Measurements from ENCODE around the gene LMBR1. TPM values are rescaled to one million over a fixed set of nuclear protein-coding genes. Genes with fewer than 3 reads are reported as not detected.

Gene LMBR1
- total and polyA plus RNA-seq, 2 of the 4 experiments (the other 2 are of a cell fraction), result 11.9 to 19.9 TPM

DNA sequence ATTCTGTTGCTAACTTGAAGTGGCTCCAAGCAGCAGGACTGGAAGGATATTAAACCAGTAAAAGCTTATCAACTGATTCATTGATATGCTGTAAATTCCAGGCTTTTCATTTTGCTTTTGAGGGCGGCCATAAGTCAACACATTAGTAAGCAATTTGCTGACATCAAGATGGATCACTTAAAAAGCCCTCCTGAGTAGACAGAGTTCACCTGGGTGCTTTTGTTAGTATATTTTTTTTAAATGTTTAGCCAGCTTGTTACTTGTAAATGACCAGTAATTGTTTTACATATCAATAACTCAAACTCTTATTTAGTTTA, 225.9 kb downstream of the LMBR1 start:
- no TSS peak for BruUV-seq (replicated peaks)
- no peak overlapping the region for H3K18ac ChIP-seq (ENCODE audit: low read depth, low read length)
- DNase-seq (no peak), ATAC-seq (ENCODE audit: low read depth) (no peak)
- POLR2A ChIA-PET (ENCODE audit: unreplicated experiment), result no interaction called here
- no peak overlapping the region for H4K5ac ChIP-seq (ENCODE audit: low read depth, low read length)
- WGBS, 2 experiments (ENCODE audit: extremely low coverage in 2 of 2, insufficient read length in 1 of 2), result no CpG with 5 or more reads among the region's 1 CpG
- H3K79me1 ChIP-seq (ENCODE audit: low read depth in 1 of 2, low read length in 2 of 2), result no peaks in the 10 kb centered on the region
- no peak overlapping the region for H3K4me3 ChIP-seq (ENCODE audit: insufficient read depth, low read depth, low read length)
- H2BK20ac ChIP-seq (ENCODE audit: low read depth, low read length), result no peak overlapping the region
- no peaks in the 10 kb centered on the region for H3K9me3 ChIP-seq (ENCODE audit: control insufficient read depth, insufficient read depth, low read length)
- H3K4me1 ChIP-seq (ENCODE audit: control insufficient read depth, insufficient read depth, low read length), result 0 out of 2 replicates have a peak, but pooled peaks cover 1% of the 10 kb centered on the region
- dilution Hi-C loops (cut with HindIII; ENCODE audit: low sequenced_read_pairs, unreplicated experiment) (no loop called here), in situ Hi-C loops (cut with MboI; ENCODE audit: low sequenced_read_pairs) (no loop called here), intact Hi-C loops (cut with micrococcal nuclease) (no loop called here)
- CTCF ChIA-PET, result no interaction called here
- H2BK120ac ChIP-seq (ENCODE audit: low read depth, low read length), result no peak overlapping the region
- H3K14ac ChIP-seq (replicated peaks; ENCODE audit: low read depth, low read length), result no peak overlapping the region
- no peaks in the 10 kb centered on the region; the same call in 1 of the 2 replicates for H3K9me1 ChIP-seq (ENCODE audit: insufficient read depth, low read length)
- H3K4ac ChIP-seq (ENCODE audit: low read depth, low read length), result no peak overlapping the region
- no peak overlapping the region for H2AK9ac ChIP-seq (replicated peaks; ENCODE audit: low read depth, low read length, poor library complexity)
- no peak overlapping the region for H3K9ac ChIP-seq (ENCODE audit: low read depth, low read length)
- no peak overlapping the region for H2AK5ac ChIP-seq (ENCODE audit: low read depth, low read length)
- no peak overlapping the region for H2AFZ ChIP-seq (replicated peaks; ENCODE audit: low read length, poor library complexity)
- no peak overlapping the region for H2BK15ac ChIP-seq (ENCODE audit: low read depth, low read length)
- H3K23ac ChIP-seq (ENCODE audit: low read depth, low read length), result no peak overlapping the region
- H4K8ac ChIP-seq (ENCODE audit: low read depth in 2 of 2, low read length in 2 of 2), result no peak overlapping the region
- TF ChIP-seq CEBPB (IDR thresholded peaks at IDR 0.05; ENCODE audit: low read depth, low read length), result no peak
- TF ChIP-seq, protein P1, sequence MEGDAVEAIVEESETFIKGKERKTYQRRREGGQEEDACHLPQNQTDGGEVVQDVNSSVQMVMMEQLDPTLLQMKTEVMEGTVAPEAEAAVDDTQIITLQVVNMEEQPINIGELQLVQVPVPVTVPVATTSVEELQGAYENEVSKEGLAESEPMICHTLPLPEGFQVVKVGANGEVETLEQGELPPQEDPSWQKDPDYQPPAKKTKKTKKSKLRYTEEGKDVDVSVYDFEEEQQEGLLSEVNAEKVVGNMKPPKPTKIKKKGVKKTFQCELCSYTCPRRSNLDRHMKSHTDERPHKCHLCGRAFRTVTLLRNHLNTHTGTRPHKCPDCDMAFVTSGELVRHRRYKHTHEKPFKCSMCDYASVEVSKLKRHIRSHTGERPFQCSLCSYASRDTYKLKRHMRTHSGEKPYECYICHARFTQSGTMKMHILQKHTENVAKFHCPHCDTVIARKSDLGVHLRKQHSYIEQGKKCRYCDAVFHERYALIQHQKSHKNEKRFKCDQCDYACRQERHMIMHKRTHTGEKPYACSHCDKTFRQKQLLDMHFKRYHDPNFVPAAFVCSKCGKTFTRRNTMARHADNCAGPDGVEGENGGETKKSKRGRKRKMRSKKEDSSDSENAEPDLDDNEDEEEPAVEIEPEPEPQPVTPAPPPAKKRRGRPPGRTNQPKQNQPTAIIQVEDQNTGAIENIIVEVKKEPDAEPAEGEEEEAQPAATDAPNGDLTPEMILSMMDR (conservative IDR thresholded peaks at IDR 0.05; ENCODE audit: low read depth, low read length), result no peak
- no peak for TF ChIP-seq FOS (IDR thresholded peaks at IDR 0.05; ENCODE audit: low read depth, low read length)
- TF ChIP-seq, protein P2, sequence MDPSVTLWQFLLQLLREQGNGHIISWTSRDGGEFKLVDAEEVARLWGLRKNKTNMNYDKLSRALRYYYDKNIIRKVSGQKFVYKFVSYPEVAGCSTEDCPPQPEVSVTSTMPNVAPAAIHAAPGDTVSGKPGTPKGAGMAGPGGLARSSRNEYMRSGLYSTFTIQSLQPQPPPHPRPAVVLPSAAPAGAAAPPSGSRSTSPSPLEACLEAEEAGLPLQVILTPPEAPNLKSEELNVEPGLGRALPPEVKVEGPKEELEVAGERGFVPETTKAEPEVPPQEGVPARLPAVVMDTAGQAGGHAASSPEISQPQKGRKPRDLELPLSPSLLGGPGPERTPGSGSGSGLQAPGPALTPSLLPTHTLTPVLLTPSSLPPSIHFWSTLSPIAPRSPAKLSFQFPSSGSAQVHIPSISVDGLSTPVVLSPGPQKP (IDR thresholded peaks at IDR 0.05; ENCODE audit: borderline replicate concordance, low read depth, low read length), result no peak
- TF ChIP-seq CHD1 (IDR thresholded peaks at IDR 0.05; ENCODE audit: low read depth, low read length), result no peak
- no peak for TF ChIP-seq NFE2L2 (IDR thresholded peaks at IDR 0.05; ENCODE audit: low read depth, low read length)
- TF ChIP-seq POLR2A (IDR thresholded peaks at IDR 0.05; ENCODE audit: low read depth, low read length), result no peak
- TF ChIP-seq MAZ (IDR thresholded peaks at IDR 0.05; ENCODE audit: borderline replicate concordance, low read depth, low read length), result no peak
- TF ChIP-seq RFX5 (IDR thresholded peaks at IDR 0.05; ENCODE audit: low read depth, low read length), result no peak
- no peak for TF ChIP-seq SMC3 (IDR thresholded peaks at IDR 0.05; ENCODE audit: low read depth, low read length)
- TF ChIP-seq RAD21 (IDR thresholded peaks at IDR 0.05; ENCODE audit: low read length), result no peak
- TF ChIP-seq RCOR1 (IDR thresholded peaks at IDR 0.05; ENCODE audit: insufficient replicate concordance, low read length), result no peak
- TF ChIP-seq MAFK (IDR thresholded peaks at IDR 0.05; ENCODE audit: low read depth, low read length), result no peak
- TF ChIP-seq BHLHE40 (IDR thresholded peaks at IDR 0.05; ENCODE audit: low read depth, low read length), result no peak
- TF ChIP-seq MXI1 (IDR thresholded peaks at IDR 0.05; ENCODE audit: borderline replicate concordance, low read depth, low read length), result no peak
- TF ChIP-seq, protein P3, sequence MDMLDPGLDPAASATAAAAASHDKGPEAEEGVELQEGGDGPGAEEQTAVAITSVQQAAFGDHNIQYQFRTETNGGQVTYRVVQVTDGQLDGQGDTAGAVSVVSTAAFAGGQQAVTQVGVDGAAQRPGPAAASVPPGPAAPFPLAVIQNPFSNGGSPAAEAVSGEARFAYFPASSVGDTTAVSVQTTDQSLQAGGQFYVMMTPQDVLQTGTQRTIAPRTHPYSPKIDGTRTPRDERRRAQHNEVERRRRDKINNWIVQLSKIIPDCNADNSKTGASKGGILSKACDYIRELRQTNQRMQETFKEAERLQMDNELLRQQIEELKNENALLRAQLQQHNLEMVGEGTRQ (IDR thresholded peaks at IDR 0.05; ENCODE audit: low read depth, low read length), result no peak
- H3K27me3 ChIP-seq (ENCODE audit: control insufficient read depth, insufficient read depth, low read length), result no peaks in the 10 kb centered on the region
- no peak overlapping the region for H4K91ac ChIP-seq (ENCODE audit: insufficient read depth, low read depth, low read length)
- H3K4me2 ChIP-seq (ENCODE audit: low read depth, low read length), result no peak overlapping the region
- no peak overlapping the region for H2BK5ac ChIP-seq (ENCODE audit: low read depth, low read length, poor library complexity, severe bottlenecking)
- H3K56ac ChIP-seq (ENCODE audit: extremely low read depth, insufficient read depth, low read length), result no peak overlapping the region
- no peaks in the 10 kb centered on the region for H3K36me3 ChIP-seq (ENCODE audit: control insufficient read depth, insufficient read depth, low read length)
- no peak overlapping the region for H3K27ac ChIP-seq (ENCODE audit: insufficient read depth, low read length)
- no peaks in the 10 kb centered on the region for H4K20me1 ChIP-seq (ENCODE audit: insufficient read depth, low read length)

Data from IMR-90 (cell line).